ENCODE measurements around the gene GALNT1. TPM values are rescaled to one million over a fixed set of nuclear protein-coding genes. Genes with fewer than 3 reads are reported as not detected.

Gene GALNT1
- total RNA-seq, 2 donors from 2014 or later, result 31.1 to 32.0 TPM

DNA sequence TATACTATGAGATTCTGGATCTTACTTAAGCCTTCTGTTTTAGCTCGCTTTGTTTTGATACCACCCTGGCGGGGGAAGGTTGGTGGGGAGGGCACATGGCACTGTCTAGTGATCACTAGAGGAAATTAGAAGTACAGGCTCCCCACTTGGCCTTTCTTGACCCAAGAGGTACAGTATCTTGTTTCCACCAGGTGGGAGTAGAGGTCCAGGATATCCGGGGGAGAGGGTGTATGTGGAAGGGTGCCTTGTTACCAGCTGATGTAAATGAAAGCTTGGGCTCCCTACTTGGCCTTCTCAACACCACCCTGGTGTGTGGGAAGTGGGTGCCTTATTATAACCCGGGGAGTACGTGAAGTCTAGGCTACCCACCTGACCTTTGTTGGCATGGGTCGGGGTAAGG is 7.5 kb downstream of the GALNT1 start:
- Histone ChIP-seq H3K36me3 (no peaks in the 10 kb centered on the region), H3K4me3 (no peak overlapping the region), H3K4me1 (ENCODE audit: control insufficient read depth in 1 of 2, low read depth in 2 of 2) (no peaks in the 10 kb centered on the region), H3K9me3 (peaks cover 7% of the 10 kb centered on the region), H3K27ac (no peak overlapping the region), H3K27me3 (replicated peaks; ENCODE audit: insufficient read depth) (no peaks in the 10 kb centered on the region)
- no peak for DNase-seq (ENCODE audit: low spot score)
- no peak for ATAC-seq (ENCODE audit: insufficient number of reproducible peaks, low FRiP score, low read depth)
- no peak for TF ChIP-seq CTCF (IDR thresholded peaks at IDR 0.05)

DNA sequence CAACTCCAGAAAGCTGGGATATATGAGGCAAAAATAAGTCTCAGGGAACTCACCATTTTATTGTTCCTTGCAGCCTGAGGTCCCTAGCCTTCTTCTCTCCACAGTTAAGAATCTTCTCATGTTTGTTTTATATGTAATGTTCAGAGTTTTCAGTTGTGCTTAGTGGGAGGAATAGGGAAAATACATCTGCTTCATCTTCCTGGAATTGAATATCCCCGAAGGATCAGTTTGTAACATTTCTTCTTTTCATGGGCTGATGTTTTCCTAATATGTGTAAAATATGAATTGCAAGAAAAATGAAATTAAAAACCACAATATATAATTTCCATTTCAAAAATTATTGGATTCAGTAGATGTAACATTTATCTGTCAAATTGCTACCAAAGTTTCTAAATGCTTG is 8.0 kb downstream of the GALNT1 start:
- TF ChIP-seq CTCF (IDR thresholded peaks at IDR 0.05), result no peak
- no peaks in the 10 kb centered on the region for H3K4me1 ChIP-seq (ENCODE audit: control insufficient read depth in 1 of 2, low read depth in 2 of 2)
- no peaks in the 10 kb centered on the region for H3K36me3 ChIP-seq
- no peaks in the 10 kb centered on the region for H3K27me3 ChIP-seq (replicated peaks; ENCODE audit: insufficient read depth)
- H3K27ac ChIP-seq, result no peak overlapping the region
- H3K9me3 ChIP-seq, result peaks cover 7% of the 10 kb centered on the region
- ATAC-seq (ENCODE audit: insufficient number of reproducible peaks, low FRiP score, low read depth) (no peak), DNase-seq (ENCODE audit: low spot score) (no peak)
- H3K4me3 ChIP-seq, result no peak overlapping the region

GRCh38 chr18:35590935-35591334 is 9.4 kb downstream of the GALNT1 start:
- TF ChIP-seq CTCF (IDR thresholded peaks at IDR 0.05), result no peak
- no peaks in the 10 kb centered on the region for H3K27me3 ChIP-seq (replicated peaks; ENCODE audit: insufficient read depth)
- ATAC-seq (ENCODE audit: insufficient number of reproducible peaks, low FRiP score, low read depth) (no peak), DNase-seq (ENCODE audit: low spot score) (no peak)
- no peak overlapping the region for H3K4me3 ChIP-seq
- H3K9me3 ChIP-seq, result peaks cover 7% of the 10 kb centered on the region
- peaks cover 0 to 7% of the 10 kb centered on the region in 2 donors for H3K4me1 ChIP-seq (ENCODE audit: control insufficient read depth in 1 of 2, low read depth in 2 of 2)
- no peak overlapping the region for H3K27ac ChIP-seq
- no peaks in the 10 kb centered on the region for H3K36me3 ChIP-seq

GRCh38 chr18:35592298-35592697 is 10.8 kb downstream of the GALNT1 start:
- Histone ChIP-seq H3K27ac (no peak overlapping the region), H3K4me1 (ENCODE audit: control insufficient read depth in 1 of 2, low read depth in 2 of 2) (peaks cover 0 to 9% of the 10 kb centered on the region in 2 donors), H3K27me3 (replicated peaks; ENCODE audit: insufficient read depth) (no peaks in the 10 kb centered on the region), H3K4me3 (no peak overlapping the region), H3K9me3 (peaks cover 7% of the 10 kb centered on the region), H3K36me3 (no peaks in the 10 kb centered on the region)
- DNase-seq (ENCODE audit: low spot score), result no peak
- ATAC-seq (ENCODE audit: insufficient number of reproducible peaks, low FRiP score, low read depth), result no peak
- no peak for TF ChIP-seq CTCF (IDR thresholded peaks at IDR 0.05)

DNA sequence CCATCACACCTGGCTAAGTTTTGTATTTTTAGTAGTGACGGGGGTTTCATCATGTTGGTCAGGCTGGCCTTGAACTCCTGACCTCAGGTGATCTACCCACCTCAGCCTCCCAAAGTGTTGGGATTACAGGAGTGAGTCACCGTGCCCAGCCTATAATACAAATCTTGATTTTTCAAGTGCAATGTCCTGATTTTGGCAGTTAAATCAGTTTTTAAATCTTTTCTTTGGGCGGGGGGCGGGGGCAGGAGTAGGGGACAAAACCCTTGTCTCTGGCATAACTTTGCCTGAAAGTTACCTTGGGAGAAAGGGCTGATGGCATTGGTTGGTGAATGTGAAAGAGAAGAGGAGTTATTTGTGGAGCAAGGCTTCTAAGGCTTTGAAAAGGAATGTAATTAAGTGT is 12.3 kb downstream of the GALNT1 start:
- Histone ChIP-seq H3K27me3 (replicated peaks; ENCODE audit: insufficient read depth) (no peaks in the 10 kb centered on the region), H3K27ac (no peak overlapping the region), H3K9me3 (no peaks in the 10 kb centered on the region), H3K4me3 (no peak overlapping the region), H3K36me3 (no peaks in the 10 kb centered on the region), H3K4me1 (ENCODE audit: control insufficient read depth in 1 of 2, low read depth in 2 of 2) (peaks cover 0 to 9% of the 10 kb centered on the region in 2 donors)
- ATAC-seq (ENCODE audit: insufficient number of reproducible peaks, low FRiP score, low read depth) (no peak), DNase-seq (ENCODE audit: low spot score) (no peak)
- TF ChIP-seq CTCF (IDR thresholded peaks at IDR 0.05), result no peak

Data from thoracic aorta (tissue), 2 donors.